Colonic mucosa (tissue), 4 donors: ENCODE results near the gene GLIPR2. TPM values are rescaled to one million over a fixed set of nuclear protein-coding genes. Genes with fewer than 3 reads are reported as not detected.

Source experiments
- DNase-seq: peaks from one replicate; pipeline ENCODE4 v3.0.0-alpha.2; 2020
- H3K27ac ChIP-seq: fragments of 200-600 bp; one replicate; pipeline ENCODE4 v1.8.0; 2021
- H3K27me3 ChIP-seq: fragments of 200-600 bp; one replicate; pipeline ENCODE4 v1.8.0; 2021
- H3K36me3 ChIP-seq: fragments of 200-600 bp; one replicate; pipeline ENCODE4 v1.8.0; 2021
- H3K4me1 ChIP-seq: fragments of 200-600 bp; one replicate; pipeline ENCODE4 v1.8.0; 2021; ENCODE audit warnings: mild to moderate bottlenecking
- H3K4me3 ChIP-seq: fragments of 200-600 bp; one replicate; pipeline ENCODE4 v1.8.0; 2021
- H3K9ac ChIP-seq, 2 donors: one replicate each; pipeline ENCODE4 v1.7.0; 2013; ENCODE audit warnings: control low read depth in 2 of 2, low read depth in 2 of 2, low read length in 2 of 2
- H3K9me3 ChIP-seq: fragments of 200-600 bp; one replicate; pipeline ENCODE4 v1.8.0; 2021
- intact Hi-C: fragments of 100-400 bp; cut with DNase I; formaldehyde crosslinking; loops from one replicate; pipeline ENCODE4 v1.14.1; 2022
- total RNA-seq, 2 donors: library from RNA; stranded (reverse); fragmentation: NEBNext Ultra II Directional in 1 of 2; extraction: Animal tissue kit (Norgen Biotek cat#: 25700) in 1 of 2; gene quantifications; one replicate each; pipeline ENCODE4 v1.2.1, GENCODE V29; 2021
- TF ChIP-seq, protein P1 (sequence below): fragments of 200-600 bp; IDR thresholded peaks from one replicate; pipeline ENCODE4 v1.8.0; 2022; ENCODE audit warnings: antibody characterized with exemption, mild to moderate bottlenecking
- donor health status: healthy.
- donor health status: DM: no; HTN: no; CAD: no.
- donor health status: DM: no; HTN: no; CAD: no.

GLIPR2 gene
- total RNA-seq, 2 donors from 2014 or later: 33.1 to 44.9 TPM

DNA sequence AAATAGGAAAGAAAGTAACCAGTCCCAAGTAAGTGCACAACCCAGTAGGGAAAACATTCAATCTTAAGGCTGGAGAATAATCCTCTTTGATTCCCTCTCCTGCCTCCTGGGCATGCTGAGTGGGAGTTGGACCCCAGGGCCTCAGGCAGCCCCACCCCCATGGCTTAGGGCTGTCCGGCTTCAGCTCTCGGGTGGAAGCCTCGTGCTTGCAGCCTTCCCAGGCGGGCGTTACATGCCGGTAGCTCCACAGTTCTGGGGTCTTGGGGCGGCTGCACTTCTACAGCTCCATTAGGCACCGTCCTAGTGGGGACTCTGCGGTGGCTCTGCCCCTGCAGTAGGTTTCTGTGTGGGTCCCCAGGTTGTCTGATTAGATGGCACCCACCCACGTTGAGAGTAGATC lies 10.1 kb downstream of the GLIPR2 start:
- TF ChIP-seq, protein P1, sequence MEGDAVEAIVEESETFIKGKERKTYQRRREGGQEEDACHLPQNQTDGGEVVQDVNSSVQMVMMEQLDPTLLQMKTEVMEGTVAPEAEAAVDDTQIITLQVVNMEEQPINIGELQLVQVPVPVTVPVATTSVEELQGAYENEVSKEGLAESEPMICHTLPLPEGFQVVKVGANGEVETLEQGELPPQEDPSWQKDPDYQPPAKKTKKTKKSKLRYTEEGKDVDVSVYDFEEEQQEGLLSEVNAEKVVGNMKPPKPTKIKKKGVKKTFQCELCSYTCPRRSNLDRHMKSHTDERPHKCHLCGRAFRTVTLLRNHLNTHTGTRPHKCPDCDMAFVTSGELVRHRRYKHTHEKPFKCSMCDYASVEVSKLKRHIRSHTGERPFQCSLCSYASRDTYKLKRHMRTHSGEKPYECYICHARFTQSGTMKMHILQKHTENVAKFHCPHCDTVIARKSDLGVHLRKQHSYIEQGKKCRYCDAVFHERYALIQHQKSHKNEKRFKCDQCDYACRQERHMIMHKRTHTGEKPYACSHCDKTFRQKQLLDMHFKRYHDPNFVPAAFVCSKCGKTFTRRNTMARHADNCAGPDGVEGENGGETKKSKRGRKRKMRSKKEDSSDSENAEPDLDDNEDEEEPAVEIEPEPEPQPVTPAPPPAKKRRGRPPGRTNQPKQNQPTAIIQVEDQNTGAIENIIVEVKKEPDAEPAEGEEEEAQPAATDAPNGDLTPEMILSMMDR: no peak
- H3K36me3 ChIP-seq: no peaks in the 10 kb centered on the region
- no peak overlapping the region for H3K9ac ChIP-seq
- H3K27me3 ChIP-seq: no peaks in the 10 kb centered on the region
- H3K9me3 ChIP-seq: no peaks in the 10 kb centered on the region
- H3K4me3 ChIP-seq: no peak overlapping the region
- H3K27ac ChIP-seq: no peak overlapping the region
- peaks cover 14% of the 10 kb centered on the region for H3K4me1 ChIP-seq
- no peak for DNase-seq
- intact Hi-C loops: no loop called here

DNA sequence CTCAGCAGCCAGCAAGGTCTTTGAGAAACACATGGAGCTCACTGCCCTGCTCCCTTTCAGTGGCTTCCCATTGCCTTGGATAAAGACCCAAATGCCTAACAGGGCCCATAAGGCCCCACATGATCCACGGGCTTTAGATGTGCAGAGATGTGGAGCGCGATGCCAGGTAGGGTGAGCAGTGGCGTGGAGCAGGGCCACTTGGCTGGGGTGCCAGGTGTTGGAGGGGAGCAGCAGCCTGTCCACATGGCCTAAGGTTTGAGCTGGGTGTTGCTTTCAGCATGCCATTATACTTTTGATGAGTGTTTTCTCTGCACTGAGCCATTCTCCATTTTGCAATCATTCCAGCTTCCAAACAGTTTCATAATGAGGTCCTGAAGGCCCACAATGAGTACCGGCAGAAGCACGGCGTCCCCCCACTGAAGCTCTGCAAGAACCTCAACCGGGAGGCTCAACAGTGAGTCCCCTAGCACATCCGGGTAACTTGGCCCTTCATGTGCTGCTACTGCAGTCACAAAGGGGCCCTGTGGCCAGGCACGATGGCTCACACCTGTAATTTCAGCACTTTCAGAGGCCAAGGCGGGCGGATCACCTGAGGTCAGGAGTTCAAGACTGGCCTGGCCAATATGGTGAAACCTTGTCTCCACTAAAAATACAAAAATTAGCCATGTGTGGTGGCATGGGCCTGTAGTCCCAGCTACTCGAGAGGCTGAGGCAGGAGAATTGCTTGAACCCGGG lies 11.1 kb downstream of the GLIPR2 start:
- H3K9me3 ChIP-seq: no peaks in the 10 kb centered on the region
- no peak for DNase-seq
- no peaks in the 10 kb centered on the region for H3K36me3 ChIP-seq
- H3K4me3 ChIP-seq: no peak overlapping the region
- H3K9ac ChIP-seq: no peak overlapping the region
- intact Hi-C loops: no loop called here
- peaks cover 8% of the 10 kb centered on the region for H3K4me1 ChIP-seq
- TF ChIP-seq, protein P1: no peak
- H3K27ac ChIP-seq: peak overlapping the region; percentile 77
- no peaks in the 10 kb centered on the region for H3K27me3 ChIP-seq

DNA sequence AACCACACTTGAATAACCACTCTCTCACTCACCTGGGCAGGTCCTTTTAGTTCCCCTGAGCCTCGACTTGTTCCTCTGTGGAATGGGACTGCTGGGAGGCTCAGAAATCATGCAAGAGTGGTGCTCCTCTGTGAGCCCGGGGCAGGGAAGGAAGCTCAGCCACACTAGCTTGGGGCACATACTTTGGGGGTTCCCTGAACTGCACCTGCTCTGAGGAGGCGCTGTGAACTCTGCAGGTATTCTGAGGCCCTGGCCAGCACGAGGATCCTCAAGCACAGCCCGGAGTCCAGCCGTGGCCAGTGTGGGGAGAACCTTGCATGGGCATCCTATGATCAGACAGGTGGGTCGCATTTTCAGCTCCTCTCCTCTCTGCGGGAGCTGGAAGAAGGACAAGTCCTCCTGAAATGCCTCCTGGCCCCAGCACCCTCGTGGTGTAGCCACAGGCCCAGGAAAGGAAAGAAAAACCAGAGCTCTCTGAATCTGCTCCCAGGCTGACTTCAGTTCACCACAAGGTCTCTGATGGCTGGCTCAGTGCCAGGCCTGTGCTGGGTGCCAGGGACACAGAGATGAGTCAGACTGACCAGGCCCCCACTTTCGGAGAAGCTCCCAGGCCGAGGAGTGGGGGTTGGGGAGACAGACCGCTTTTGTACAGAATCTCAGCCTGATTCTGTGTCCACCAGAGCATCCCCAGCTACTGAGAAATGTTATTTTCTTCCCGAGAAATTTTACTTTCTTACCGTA lies 11.9 kb downstream of the GLIPR2 start:
- Histone ChIP-seq H3K9ac (peak overlapping the region in 1 of 2 donors; percentile 64), H3K4me1 (peaks cover 4% of the 10 kb centered on the region), H3K27ac (peak overlapping the region; percentile 77), H3K27me3 (no peaks in the 10 kb centered on the region), H3K36me3 (no peaks in the 10 kb centered on the region), H3K4me3 (no peak overlapping the region), H3K9me3 (no peaks in the 10 kb centered on the region)
- intact Hi-C loops: no loop called here
- peak; percentile 86 for DNase-seq
- TF ChIP-seq, protein P1: no peak

DNA sequence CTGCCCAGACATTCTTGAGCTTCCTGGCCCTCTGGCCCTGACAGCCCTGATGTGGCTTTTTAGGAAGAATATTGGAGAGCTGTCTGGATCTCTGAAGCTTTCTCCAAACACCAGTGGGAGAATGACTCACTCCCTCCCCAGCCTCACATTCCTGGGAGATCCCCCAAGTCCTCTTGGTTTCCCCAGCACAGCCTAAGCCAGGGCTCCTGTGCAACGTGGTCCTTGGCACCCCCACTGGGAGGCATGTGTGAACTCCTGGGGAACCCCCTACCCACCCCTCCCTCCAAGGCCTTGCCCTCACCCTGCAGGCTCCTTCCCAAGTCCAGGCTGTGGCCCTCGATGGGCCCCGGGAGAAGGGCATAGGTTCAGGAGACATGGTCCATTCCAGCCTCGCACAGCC lies 12.7 kb downstream of the GLIPR2 start:
- no peak for DNase-seq
- Histone ChIP-seq H3K9me3 (no peaks in the 10 kb centered on the region), H3K36me3 (no peaks in the 10 kb centered on the region), H3K4me1 (peaks cover 4% of the 10 kb centered on the region), H3K9ac (peak overlapping the region in 1 of 2 donors; percentile 34), H3K27ac (peak overlapping the region; percentile 77), H3K4me3 (no peak overlapping the region), H3K27me3 (no peaks in the 10 kb centered on the region)
- TF ChIP-seq, protein P1: no peak
- intact Hi-C loops: no loop called here

DNA sequence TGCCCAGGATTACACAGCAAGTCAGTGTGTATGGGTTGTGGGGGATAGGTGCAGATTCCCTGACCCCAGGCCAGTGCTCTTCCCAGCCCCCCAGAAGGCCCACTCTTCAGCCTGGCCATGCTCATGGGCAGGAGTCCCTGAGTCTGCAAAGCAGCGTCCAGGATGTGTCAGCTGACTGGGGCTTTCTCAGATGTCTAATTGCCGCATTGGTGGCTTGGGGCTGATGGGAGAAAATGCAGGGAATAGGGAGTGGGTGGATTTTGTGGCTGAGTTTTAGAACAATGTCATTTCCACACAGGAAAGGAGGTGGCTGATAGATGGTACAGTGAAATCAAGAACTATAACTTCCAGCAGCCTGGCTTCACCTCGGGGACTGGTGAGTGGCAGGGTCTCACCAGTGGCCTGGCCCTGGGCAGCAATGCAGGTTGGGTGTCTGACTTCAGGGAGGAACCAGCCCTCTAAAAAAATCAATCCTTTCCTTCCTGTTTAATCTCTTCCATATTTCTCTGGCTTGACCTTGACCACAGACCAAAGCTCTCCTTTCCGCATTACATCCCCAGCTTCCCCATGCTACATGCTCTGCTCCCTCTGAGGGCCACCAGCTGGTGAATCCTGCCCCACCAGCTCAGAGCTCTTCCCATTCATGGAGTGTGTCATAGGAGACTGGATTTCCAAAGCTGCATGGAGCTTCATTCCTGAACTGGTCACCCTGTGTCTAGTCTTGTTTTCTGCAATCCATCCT lies 14.2 kb downstream of the GLIPR2 start:
- no peaks in the 10 kb centered on the region for H3K36me3 ChIP-seq
- intact Hi-C loops: no loop called here
- TF ChIP-seq, protein P1: no peak
- H3K27me3 ChIP-seq: no peaks in the 10 kb centered on the region
- H3K9me3 ChIP-seq: no peaks in the 10 kb centered on the region
- H3K9ac ChIP-seq: peak overlapping the region in 1 of 2 donors; percentile 6
- peak overlapping the region; percentile 35 for H3K27ac ChIP-seq
- H3K4me3 ChIP-seq: no peak overlapping the region
- peaks cover 4% of the 10 kb centered on the region for H3K4me1 ChIP-seq
- DNase-seq: no peak
